H1 (cell line): ENCODE measurements around the gene GAS6. TPM values are rescaled to one million over a fixed set of nuclear protein-coding genes. Genes with fewer than 3 reads are reported as not detected.

Source experiments
- CBX8 ChIP-seq: fragments of 300-800, 300-1000 bp; sonication (generic); IDR thresholded peaks from 2 replicates; pipeline ENCODE4 v1.7.1; 2016; ENCODE audit warnings: low read depth, low read length, borderline replicate concordance
- KDM1A ChIP-seq: fragments of 200-600, 300-600 bp; sonication (generic); IDR thresholded peaks from 2 replicates; pipeline ENCODE4 v1.7.1; 2016; ENCODE audit warnings: mild to moderate bottlenecking, low read length, borderline replicate concordance
- polyA plus RNA-seq, 7 experiments: library from polyadenylated mRNA; depleted of rRNA in 3 of 7; stranded (reverse) in 5 of 7; unstranded in 2 of 7; fragments of >200 nt in 5 of 7; fragments of 200-250 nt in 2 of 7; gene quantifications; 1 replicate in 5 of 7; 2 replicates in 1 of 7; 4 replicates in 1 of 7; pipeline versions ENCODE4 v1.2.1 to v1.2.3, GENCODE V29; 2011 to 2013; ENCODE audit warnings: missing spikeins in 2 of 7, mixed read lengths in 2 of 7
- total RNA-seq: library from RNA; stranded (reverse); fragmentation: NEBNext Ultra II Directional; extraction: Animal tissue kit (Norgen Biotek cat#: 25700); gene quantifications from 2 replicates; pipeline ENCODE4 v1.2.1, GENCODE V29; 2021

The GAS6 gene
- total and polyA plus RNA-seq, 2 of the 8 experiments (the other 6 are each of a cell fraction or from before 2014, with no cell fraction given): 18.6 to 31.0 TPM

DNA sequence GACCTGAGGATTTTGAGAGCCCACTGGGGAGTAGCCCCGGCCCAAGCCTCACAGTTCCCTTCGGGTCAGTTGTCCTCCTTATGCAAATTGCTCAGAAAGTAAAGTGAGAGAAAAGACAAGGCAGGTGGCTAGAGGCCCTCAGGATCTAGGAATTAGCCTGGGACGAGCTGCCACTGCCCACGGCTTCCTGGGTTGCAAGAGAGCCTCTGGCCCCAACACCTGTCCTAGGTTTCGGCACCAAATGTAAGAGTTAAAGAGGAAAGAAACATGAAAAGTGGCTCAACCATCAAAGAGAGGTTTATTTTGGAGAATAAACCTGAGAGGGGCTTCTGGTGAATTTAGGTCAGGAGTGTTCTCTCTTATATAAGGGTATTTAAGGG lies 79.2 kb downstream of the GAS6 start (continued):
- TF ChIP-seq CBX8 (no peak), KDM1A (no peak)
